ENCODE measurements around the gene ATP10A.

- TF ChIP-seq, protein P1, sequence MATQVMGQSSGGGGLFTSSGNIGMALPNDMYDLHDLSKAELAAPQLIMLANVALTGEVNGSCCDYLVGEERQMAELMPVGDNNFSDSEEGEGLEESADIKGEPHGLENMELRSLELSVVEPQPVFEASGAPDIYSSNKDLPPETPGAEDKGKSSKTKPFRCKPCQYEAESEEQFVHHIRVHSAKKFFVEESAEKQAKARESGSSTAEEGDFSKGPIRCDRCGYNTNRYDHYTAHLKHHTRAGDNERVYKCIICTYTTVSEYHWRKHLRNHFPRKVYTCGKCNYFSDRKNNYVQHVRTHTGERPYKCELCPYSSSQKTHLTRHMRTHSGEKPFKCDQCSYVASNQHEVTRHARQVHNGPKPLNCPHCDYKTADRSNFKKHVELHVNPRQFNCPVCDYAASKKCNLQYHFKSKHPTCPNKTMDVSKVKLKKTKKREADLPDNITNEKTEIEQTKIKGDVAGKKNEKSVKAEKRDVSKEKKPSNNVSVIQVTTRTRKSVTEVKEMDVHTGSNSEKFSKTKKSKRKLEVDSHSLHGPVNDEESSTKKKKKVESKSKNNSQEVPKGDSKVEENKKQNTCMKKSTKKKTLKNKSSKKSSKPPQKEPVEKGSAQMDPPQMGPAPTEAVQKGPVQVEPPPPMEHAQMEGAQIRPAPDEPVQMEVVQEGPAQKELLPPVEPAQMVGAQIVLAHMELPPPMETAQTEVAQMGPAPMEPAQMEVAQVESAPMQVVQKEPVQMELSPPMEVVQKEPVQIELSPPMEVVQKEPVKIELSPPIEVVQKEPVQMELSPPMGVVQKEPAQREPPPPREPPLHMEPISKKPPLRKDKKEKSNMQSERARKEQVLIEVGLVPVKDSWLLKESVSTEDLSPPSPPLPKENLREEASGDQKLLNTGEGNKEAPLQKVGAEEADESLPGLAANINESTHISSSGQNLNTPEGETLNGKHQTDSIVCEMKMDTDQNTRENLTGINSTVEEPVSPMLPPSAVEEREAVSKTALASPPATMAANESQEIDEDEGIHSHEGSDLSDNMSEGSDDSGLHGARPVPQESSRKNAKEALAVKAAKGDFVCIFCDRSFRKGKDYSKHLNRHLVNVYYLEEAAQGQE (IDR thresholded peaks at IDR 0.05; ENCODE audit: borderline replicate concordance), result no peak
- TF ChIP-seq, protein P2, sequence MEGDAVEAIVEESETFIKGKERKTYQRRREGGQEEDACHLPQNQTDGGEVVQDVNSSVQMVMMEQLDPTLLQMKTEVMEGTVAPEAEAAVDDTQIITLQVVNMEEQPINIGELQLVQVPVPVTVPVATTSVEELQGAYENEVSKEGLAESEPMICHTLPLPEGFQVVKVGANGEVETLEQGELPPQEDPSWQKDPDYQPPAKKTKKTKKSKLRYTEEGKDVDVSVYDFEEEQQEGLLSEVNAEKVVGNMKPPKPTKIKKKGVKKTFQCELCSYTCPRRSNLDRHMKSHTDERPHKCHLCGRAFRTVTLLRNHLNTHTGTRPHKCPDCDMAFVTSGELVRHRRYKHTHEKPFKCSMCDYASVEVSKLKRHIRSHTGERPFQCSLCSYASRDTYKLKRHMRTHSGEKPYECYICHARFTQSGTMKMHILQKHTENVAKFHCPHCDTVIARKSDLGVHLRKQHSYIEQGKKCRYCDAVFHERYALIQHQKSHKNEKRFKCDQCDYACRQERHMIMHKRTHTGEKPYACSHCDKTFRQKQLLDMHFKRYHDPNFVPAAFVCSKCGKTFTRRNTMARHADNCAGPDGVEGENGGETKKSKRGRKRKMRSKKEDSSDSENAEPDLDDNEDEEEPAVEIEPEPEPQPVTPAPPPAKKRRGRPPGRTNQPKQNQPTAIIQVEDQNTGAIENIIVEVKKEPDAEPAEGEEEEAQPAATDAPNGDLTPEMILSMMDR (IDR thresholded peaks at IDR 0.05; ENCODE audit: poor library complexity, severe bottlenecking), result no peak
- TF ChIP-seq TAF1 (IDR thresholded peaks at IDR 0.05; ENCODE audit: low read depth), result no peak
- no peak for TF ChIP-seq EZH2 (IDR thresholded peaks at IDR 0.05; ENCODE audit: borderline replicate concordance, insufficient read depth, low read length, poor library complexity, severe bottlenecking)
- TF ChIP-seq EP300 (conservative IDR thresholded peaks at IDR 0.05; ENCODE audit: poor library complexity, severe bottlenecking), result no peak
These were observed 120.2 kb downstream of the ATP10A start for GRCh38 chr15:25742776-25743547.

Measured in neural cell (in vitro differentiated cells).